ENCODE results near the gene ZFY.

GRCh38 chrY:3002680-3003515 is 67.7 kb downstream of the ZFY start:
- TF ChIP-seq CTCF (IDR thresholded peaks at IDR 0.05; ENCODE audit: low read depth, low read length) (no peak), EZH2phosphoT487 (IDR thresholded peaks at IDR 0.05; ENCODE audit: low read depth) (no peak)
